HEK293 (cell line): ENCODE results near the gene NOS1.

Experiments used
- CTCF ChIA-PET: fragments of 350-600 bp; formaldehyde crosslinking; extraction: SDS; loops from one replicate; lab custom pipeline; 2021; ENCODE audit warnings: antibody characterized with exemption; lab: Yijun Ruan, JAX
- POLR2A ChIA-PET: fragments of 300-600 bp; formaldehyde crosslinking; extraction: SDS; loops from one replicate; lab custom pipeline; 2020; ENCODE audit warnings: antibody characterized with exemption, inconsistent platforms; lab: Yijun Ruan, JAX
- H3K27ac ChIP-seq: fragments of 200-500 bp; sonication (Bioruptor generic); 2 replicates; pipeline ENCODE4 v1.5.1; 2014; ENCODE audit warnings: low read depth, low read length, control low read depth, inconsistent platforms; ENCODE audit errors: extremely low read depth
- H3K36me3 ChIP-seq, 2 experiments: fragments of 200-500 bp in 1 of 2; sonication (Bioruptor generic) in 1 of 2; 1 replicate in 1 of 2; 2 replicates in 1 of 2; pipeline ENCODE4 v1.5.1; 2014 to 2017; ENCODE audit warnings: inconsistent platforms in 2 of 2, low read length in 2 of 2; ENCODE audit not compliant: control insufficient read depth in 2 of 2, insufficient read depth in 1 of 2
- H3K4me1 ChIP-seq: fragments of 200-500 bp; sonication (Bioruptor generic); 2 replicates; pipeline ENCODE4 v1.5.1; 2014; ENCODE audit warnings: mild to moderate bottlenecking, low read length, inconsistent platforms; ENCODE audit not compliant: control insufficient read depth, insufficient read depth
- H3K4me3 ChIP-seq: 2 replicates; pipeline ENCODE4 v1.5.1; 2011; ENCODE audit warnings: low read depth, mild to moderate bottlenecking, control low read depth, low read length, moderate library complexity
- H3K9me3 ChIP-seq: fragments of 200-500 bp; sonication (Bioruptor generic); 2 replicates; pipeline ENCODE4 v1.5.1; 2014; ENCODE audit warnings: low read depth, low read length, inconsistent platforms; ENCODE audit not compliant: control insufficient read depth, insufficient read depth
- EGR2 ChIP-seq: fragments of 450-650 bp; formaldehyde crosslinking; IDR thresholded peaks from 2 replicates; pipeline ENCODE4 v1.5.1; 2016; ENCODE audit warnings: low read depth, missing biosample characterization, missing genetic modification characterization
- KLF10 ChIP-seq: fragments of 450-650 bp; IDR thresholded peaks from 2 replicates; pipeline ENCODE4 v1.5.1; 2018; ENCODE audit warnings: missing biosample characterization, mild to moderate bottlenecking, missing genetic modification characterization
- SCRT1 ChIP-seq: fragments of 450-650 bp; formaldehyde crosslinking; IDR thresholded peaks from 2 replicates; pipeline ENCODE4 v1.5.1; 2016; ENCODE audit warnings: missing biosample characterization, missing genetic modification characterization, borderline replicate concordance
- SCRT2 ChIP-seq: fragments of 450-650 bp; formaldehyde crosslinking; IDR thresholded peaks from 2 replicates; pipeline ENCODE4 v1.5.1; 2016; ENCODE audit warnings: missing biosample characterization, missing genetic modification characterization
- SP3 ChIP-seq: fragments of 450-650 bp; formaldehyde crosslinking; IDR thresholded peaks from 2 replicates; pipeline ENCODE4 v1.5.1; 2016; ENCODE audit warnings: missing biosample characterization, missing genetic modification characterization
- ZBTB17 ChIP-seq: fragments of 450-650 bp; formaldehyde crosslinking; IDR thresholded peaks from 2 replicates; pipeline ENCODE4 v1.5.1; 2016; ENCODE audit warnings: missing biosample characterization, missing genetic modification characterization
- ZBTB8A ChIP-seq: fragments of 450-650 bp; formaldehyde crosslinking; IDR thresholded peaks from 2 replicates; pipeline ENCODE4 v1.5.1; 2016; ENCODE audit warnings: missing biosample characterization, missing genetic modification characterization
- ZEB2 ChIP-seq: fragments of 450-650 bp; formaldehyde crosslinking; IDR thresholded peaks from 2 replicates; pipeline ENCODE4 v1.5.1; 2016; ENCODE audit warnings: missing biosample characterization, missing genetic modification characterization
- ZFP37 ChIP-seq: fragments of 450-650 bp; formaldehyde crosslinking; IDR thresholded peaks from 2 replicates; pipeline ENCODE4 v1.5.1; 2016; ENCODE audit warnings: missing biosample characterization, missing genetic modification characterization
- ZNF132 ChIP-seq: fragments of 450-650 bp; formaldehyde crosslinking; IDR thresholded peaks from 2 replicates; pipeline ENCODE4 v1.5.1; 2017; ENCODE audit warnings: missing biosample characterization, missing genetic modification characterization, borderline replicate concordance
- ZNF138 ChIP-seq: fragments of 450-650 bp; formaldehyde crosslinking; IDR thresholded peaks from 2 replicates; pipeline ENCODE4 v1.5.1; 2016; ENCODE audit warnings: missing biosample characterization, missing genetic modification characterization, borderline replicate concordance
- ZNF16 ChIP-seq: fragments of 450-650 bp; formaldehyde crosslinking; IDR thresholded peaks from 2 replicates; pipeline ENCODE4 v1.5.1; 2016; ENCODE audit warnings: low read depth, missing biosample characterization, missing genetic modification characterization
- ZNF175 ChIP-seq: fragments of 450-650 bp; formaldehyde crosslinking; IDR thresholded peaks from 2 replicates; pipeline ENCODE4 v1.5.1; 2016; ENCODE audit warnings: missing biosample characterization, missing genetic modification characterization
- ZNF184 ChIP-seq: fragments of 450-650 bp; IDR thresholded peaks from 2 replicates; pipeline ENCODE4 v1.5.1; 2018; ENCODE audit warnings: missing biosample characterization, mild to moderate bottlenecking, missing genetic modification characterization
- ZNF354C ChIP-seq: fragments of 450-650 bp; formaldehyde crosslinking; IDR thresholded peaks from 2 replicates; pipeline ENCODE4 v1.5.1; 2016; ENCODE audit warnings: missing biosample characterization, missing genetic modification characterization, low read depth, borderline replicate concordance
- ZNF366 ChIP-seq: fragments of 450-650 bp; formaldehyde crosslinking; conservative IDR thresholded peaks from 2 replicates; pipeline ENCODE4 v1.5.1; 2016; ENCODE audit warnings: missing biosample characterization, missing genetic modification characterization
- ZNF654 ChIP-seq: fragments of 450-650 bp; formaldehyde crosslinking; IDR thresholded peaks from 2 replicates; pipeline ENCODE4 v1.5.1; 2016; ENCODE audit warnings: low read depth, missing biosample characterization, missing genetic modification characterization
- ZNF701 ChIP-seq: fragments of 450-650 bp; formaldehyde crosslinking; IDR thresholded peaks from 2 replicates; pipeline ENCODE4 v1.5.1; 2016; ENCODE audit warnings: missing biosample characterization, missing genetic modification characterization
- ZNF747 ChIP-seq: fragments of 450-650 bp; formaldehyde crosslinking; IDR thresholded peaks from 2 replicates; pipeline ENCODE4 v1.5.1; 2016; ENCODE audit warnings: missing biosample characterization, missing genetic modification characterization
- ZNF830 ChIP-seq: fragments of 450-650 bp; IDR thresholded peaks from 2 replicates; pipeline ENCODE4 v1.5.0; 2018; ENCODE audit warnings: missing biosample characterization, missing genetic modification characterization, low read depth, mild to moderate bottlenecking, moderate library complexity
- ZSCAN4 ChIP-seq: fragments of 450-650 bp; formaldehyde crosslinking; IDR thresholded peaks from 2 replicates; pipeline ENCODE4 v1.5.1; 2017; ENCODE audit warnings: missing biosample characterization, missing genetic modification characterization

The NOS1 gene

GRCh38 chr12:117356048-117356447 is 5.4 kb downstream of the NOS1 start:
- POLR2A ChIA-PET = no interaction called here

GRCh38 chr12:117352883-117353282 is 8.5 kb downstream of the NOS1 start:
- H3K4me3 ChIP-seq = no peak overlapping the region
- no peak for TF ChIP-seq ZNF16 (tag by site-specific recombination)
- TF ChIP-seq ZNF366 (tag by site-specific recombination) = peak; percentile 81
- peak; percentile 27; the same call in 1 of the 2 replicates for TF ChIP-seq ZEB2 (tag by site-specific recombination)
- peak; percentile 62 for TF ChIP-seq ZBTB17 (tag by site-specific recombination)
- TF ChIP-seq, all 188 proteins: peak for 3
- H3K27ac ChIP-seq = no peak overlapping the region
- H3K36me3 ChIP-seq = no peaks in the 10 kb centered on the region
- H3K4me1 ChIP-seq = no peaks in the 10 kb centered on the region
- ChIA-PET CTCF (interaction anchor here (0.6 to 2.2 kb wide), 3 partner anchors 374 to 497 kb away, joined by 3 to 8 read pairs (median 3); no protein-coding TSS in a partner anchor), POLR2A (no interaction called here)
- H3K9me3 ChIP-seq = no peaks in the 10 kb centered on the region

More at GRCh38 chr12:117356048-117356447, 5.4 kb downstream of the NOS1 start:
- Histone ChIP-seq H3K27ac (no peak overlapping the region), H3K36me3 (no peaks in the 10 kb centered on the region), H3K4me1 (no peaks in the 10 kb centered on the region), H3K9me3 (no peaks in the 10 kb centered on the region), H3K4me3 (no peak overlapping the region)
- TF ChIP-seq ZFP37 (no peak), SCRT2 (tag by site-specific recombination) (peak; percentile 85)
- CTCF ChIA-PET = no interaction called here

- Histone ChIP-seq H3K9me3 (no peaks in the 10 kb centered on the region), H3K27ac (no peak overlapping the region), H3K36me3 (no peaks in the 10 kb centered on the region), H3K4me3 (no peak overlapping the region), H3K4me1 (no peaks in the 10 kb centered on the region)
- ChIA-PET CTCF (interaction anchor here (0.6 to 2.2 kb wide), 4 partner anchors 116 to 498 kb away, joined by 3 to 8 read pairs (median 4); no protein-coding TSS in a partner anchor), POLR2A (no interaction called here)
- no peak for TF ChIP-seq EGR2 (tag by site-specific recombination)
- TF ChIP-seq ZNF138 = no peak
- TF ChIP-seq ZNF354C (tag by site-specific recombination) = no peak
- TF ChIP-seq SP3 (tag by site-specific recombination) = no peak
- no peak for TF ChIP-seq ZNF830
- TF ChIP-seq ZBTB8A = no peak
- TF ChIP-seq, all 188 proteins: peak for 0
Observed at GRCh38 chr12:117352206-117352605, 9.2 kb downstream of the NOS1 start.

- no peaks in the 10 kb centered on the region for H3K4me1 ChIP-seq
- ChIA-PET CTCF (no interaction called here), POLR2A (no interaction called here)
- H3K4me3 ChIP-seq = no peak overlapping the region
- no peaks in the 10 kb centered on the region for H3K36me3 ChIP-seq
- H3K9me3 ChIP-seq = no peaks in the 10 kb centered on the region
- no peak overlapping the region for H3K27ac ChIP-seq
- no peak for TF ChIP-seq KLF10
- peak; percentile 96 for TF ChIP-seq SCRT1 (tag by site-specific recombination)
- TF ChIP-seq ZNF654 (tag by site-specific recombination) = no peak
- TF ChIP-seq SCRT2 (tag by site-specific recombination) = peak; percentile 97
Observed at GRCh38 chr12:117350140-117350539, 11.3 kb downstream of the NOS1 start.

- Histone ChIP-seq H3K4me1 (no peaks in the 10 kb centered on the region), H3K9me3 (no peaks in the 10 kb centered on the region), H3K36me3 (no peaks in the 10 kb centered on the region), H3K4me3 (no peak overlapping the region), H3K27ac (no peak overlapping the region)
- TF ChIP-seq ZNF701 (tag by site-specific recombination) (no peak), ZNF747 (tag by site-specific recombination) (no peak), ZNF132 (tag by site-specific recombination) (no peak), ZSCAN4 (tag by site-specific recombination) (no peak), ZBTB17 (tag by site-specific recombination) (no peak), ZNF184 (tag by site-specific recombination) (no peak), ZNF175 (tag by site-specific recombination) (no peak)
- CTCF ChIA-PET = no interaction called here
- POLR2A ChIA-PET = interaction anchor here (0.6 kb wide), 1 partner anchor 483 kb away, joined by 3 read pairs; no protein-coding TSS in a partner anchor
Observed at GRCh38 chr12:117347588-117347987, 13.8 kb downstream of the NOS1 start.
